K562 (cell line): ENCODE data around the gene ZFP14. TPM values are rescaled to one million over a fixed set of nuclear protein-coding genes. Genes with fewer than 3 reads are reported as not detected.

ENCODE experiments used
- AFF1 ChIP-seq, 2 experiments: fragments of 450-650 bp; IDR thresholded peaks; 2 replicates each; pipeline ENCODE4 v1.6.1; 2018; ENCODE audit warnings: mild to moderate bottlenecking in 2 of 2, low read depth in 1 of 2; ENCODE audit not compliant: partially characterized antibody in 2 of 2
- ASH1L ChIP-seq: fragments of 450-650 bp; IDR thresholded peaks from 2 replicates; pipeline ENCODE4 v1.6.1; 2018; ENCODE audit warnings: borderline replicate concordance, mild to moderate bottlenecking, low read depth; ENCODE audit not compliant: partially characterized antibody
- CBX3 ChIP-seq, 2 experiments: IDR thresholded peaks; 1 replicate in 1 of 2; 2 replicates in 1 of 2; pipeline ENCODE4 v1.6.1; 2012; ENCODE audit warnings: inconsistent platforms in 2 of 2, low read length in 2 of 2, borderline replicate concordance in 1 of 2, control low read depth in 1 of 2
- COPS2 ChIP-seq: fragments of 450-650 bp; conservative IDR thresholded peaks from 2 replicates; pipeline ENCODE4 v1.6.1; 2016; ENCODE audit warnings: mild to moderate bottlenecking, moderate library complexity
- ETV5 ChIP-seq: sonication (generic); formaldehyde crosslinking; IDR thresholded peaks from 2 replicates; pipeline ENCODE4 v1.4.0; 2020; ENCODE audit warnings: low read depth, mild to moderate bottlenecking, missing genetic modification reagents
- GABPB1 ChIP-seq: sonication (generic); formaldehyde crosslinking; IDR thresholded peaks from 2 replicates; pipeline ENCODE4 v1.8.0; 2022; ENCODE audit warnings: mild to moderate bottlenecking, missing genetic modification reagents
- JUND ChIP-seq, 2 experiments: IDR thresholded peaks; 2 replicates in 1 of 2; 3 replicates in 1 of 2; pipeline ENCODE4 v1.6.1; 2011; ENCODE audit warnings: borderline replicate concordance in 2 of 2, low read depth in 2 of 2, low read length in 2 of 2, improper control_type of control experiment in 1 of 2, missing biosample characterization in 1 of 2, missing genetic modification characterization in 1 of 2, missing genetic modification reagents in 1 of 2
- NKRF ChIP-seq: fragments of 450-650 bp; IDR thresholded peaks from 2 replicates; pipeline ENCODE4 v1.6.1; 2016; ENCODE audit warnings: borderline replicate concordance
- ZFX ChIP-seq: sonication (generic); formaldehyde crosslinking; IDR thresholded peaks from 2 replicates; pipeline ENCODE4 v1.8.0; 2022; ENCODE audit warnings: mild to moderate bottlenecking, missing genetic modification reagents, moderate library complexity
- ZNF318 ChIP-seq, 2 experiments: fragments of 450-650 bp; IDR thresholded peaks; 2 replicates each; pipeline ENCODE4 v1.6.1; 2016; ENCODE audit warnings: mild to moderate bottlenecking in 2 of 2, borderline replicate concordance in 1 of 2, low read depth in 1 of 2, moderate library complexity in 1 of 2
- polyA plus RNA-seq, 8 experiments: library from polyadenylated mRNA; depleted of rRNA in 4 of 8; stranded (reverse) in 5 of 8; unstranded in 3 of 8; fragments of >200 nt; fragmentation: Nextera tagmentation in 2 of 8; fragmentation: Illumina TruSeq in 1 of 8; extraction: Ambion mirVana in 2 of 8; extraction: Trizol in 1 of 8; gene quantifications; 2 replicates each; pipeline versions ENCODE4 v1.2.1 to v1.2.3, GENCODE V29; 2011 to 2014; ENCODE audit warnings: inconsistent platforms in 1 of 8, missing spikeins in 1 of 8
- total RNA-seq, 7 experiments: library from RNA; depleted of rRNA in 6 of 7; stranded (reverse); fragments of >200 nt in 6 of 7; fragmentation: Illumina TruSeq in 2 of 7; extraction: Trizol in 2 of 7; gene quantifications; 2 replicates each; pipeline versions ENCODE4 v1.2.1 to v1.2.3, GENCODE V29; 2011 to 2021; ENCODE audit warnings: low replicate concordance in 1 of 7

Gene ZFP14
- total and polyA plus RNA-seq, 9 of the 15 experiments (the other 6 are each of a cell fraction or from before 2014, with no cell fraction given) = 0.80 to 1.9 (median 1.4) TPM

- peak; percentile 79 for TF ChIP-seq JUND (IDR thresholded peaks at IDR 0.05; ENCODE audit: borderline replicate concordance, low read depth, low read length)
- TF ChIP-seq JUND (tag; IDR thresholded peaks at IDR 0.05; ENCODE audit: borderline replicate concordance, low read depth, low read length) = no peak; the same call in 2 of the 3 replicates
- no peak for TF ChIP-seq COPS2
- TF ChIP-seq AFF1 (IDR thresholded peaks at IDR 0.05; ENCODE audit: low read depth in 1 of 2, partially characterized antibody in 2 of 2) = peak in 1 of 2 experiments; percentile 84
- TF ChIP-seq ZNF318 (IDR thresholded peaks at IDR 0.05; ENCODE audit: borderline replicate concordance in 1 of 2, low read depth in 1 of 2) = no peak
- peak; percentile 61 for TF ChIP-seq ASH1L
- TF ChIP-seq NKRF = no peak
- peak; percentile 51 for TF ChIP-seq ZFX (CRISPR knock-in tag)
- TF ChIP-seq CBX3 (IDR thresholded peaks at IDR 0.05; ENCODE audit: borderline replicate concordance in 1 of 2, low read length in 2 of 2) = 0 out of 3 replicates have a peak, but pooled peaks of 1 of the 2 experiments have one; percentile 8
- peak; percentile 72 for TF ChIP-seq ETV5 (CRISPR knock-in tag)
- peak; percentile 73; the same call in 1 of the 2 replicates for TF ChIP-seq GABPB1 (CRISPR knock-in tag)
These were observed at the start of gene ZFP14 (continued) for GRCh38 chr19:36378625-36379509.
